Eye (tissue), 1 donor: Measurements from ENCODE around the gene KLHL4.
"Not testable (repeated sequence)": the region's sequence is repeated elsewhere in the genome, so short reads cannot be mapped to it uniquely, and the experiment has no call there.

Experiments
- DNase-seq: peaks from one replicate; pipeline ENCODE4 v3.0.0-alpha.2; 2015

KLHL4 gene

GRCh38 chrX:87517571-87518141, at the start of gene KLHL4:
Gene KLHL4, plus strand, starts transcription at chrX:87517802. Its CDS starts 92 bp downstream, at chrX:87517894.
- DNase-seq, result peak; percentile 74

DNA sequence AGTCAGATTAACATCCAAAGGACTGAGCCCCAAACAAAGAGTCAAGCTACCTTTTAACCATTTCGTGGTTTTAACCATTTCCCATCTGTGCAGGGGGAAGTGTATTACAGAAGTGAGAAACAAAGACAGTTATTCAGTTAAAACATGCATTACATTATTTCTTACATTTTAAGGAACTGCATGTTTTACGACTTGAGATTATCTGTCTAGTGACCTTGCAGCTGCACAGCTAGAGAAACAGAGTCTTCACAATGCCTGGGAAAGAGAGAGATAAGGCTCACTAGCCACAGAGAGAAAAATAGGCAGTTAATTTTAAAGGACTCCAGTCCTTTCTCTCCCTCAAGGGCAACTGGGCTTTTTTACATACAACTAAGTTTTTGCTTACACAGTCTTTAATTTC, 48.7 kb upstream of the KLHL4 start:
- DNase-seq, result no peak

- no peak for DNase-seq
Measured at GRCh38 chrX:87475793-87476192, 41.8 kb upstream of the KLHL4 start.

GRCh38 chrX:87478703-87479102, 38.9 kb upstream of the KLHL4 start:
- DNase-seq, result not testable (repeated sequence)

- no peak for DNase-seq
Measured at GRCh38 chrX:87489071-87489470, 28.5 kb upstream of the KLHL4 start.

GRCh38 chrX:87515836-87516235, 1.8 kb upstream of the KLHL4 start:
- no peak for DNase-seq

GRCh38 chrX:87516717-87517121, 883 bp upstream of the KLHL4 start:
- peak; percentile 2 for DNase-seq

- no peak for DNase-seq
Measured at GRCh38 chrX:87518504-87518903, 902 bp downstream of the KLHL4 start.

- DNase-seq, result no peak
Measured at GRCh38 chrX:87525771-87526229, 8.2 kb downstream of the KLHL4 start.

- no peak for DNase-seq
Measured at GRCh38 chrX:87526281-87526680, 8.7 kb downstream of the KLHL4 start.

GRCh38 chrX:87528487-87528886, 10.9 kb downstream of the KLHL4 start:
- DNase-seq, result no peak

DNA sequence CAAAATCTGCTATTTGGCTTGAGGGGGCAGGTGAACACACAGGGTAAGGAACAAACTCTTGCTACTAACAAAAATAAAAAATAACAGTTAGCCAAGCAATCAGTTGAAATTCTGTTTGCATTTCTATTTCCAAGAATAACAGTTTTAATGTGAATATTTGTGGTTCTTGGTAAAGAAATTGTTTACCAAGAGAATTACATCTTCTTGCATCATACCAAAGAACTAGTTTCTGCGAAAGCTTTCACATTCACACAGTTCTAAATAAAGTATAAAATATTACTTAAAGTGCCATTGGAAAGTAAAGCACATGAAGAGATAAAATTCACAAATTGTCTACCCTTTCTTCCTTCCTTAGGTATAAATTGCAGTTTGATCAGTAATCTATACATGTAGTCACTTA, 54.4 kb downstream of the KLHL4 start:
- no peak for DNase-seq

DNA sequence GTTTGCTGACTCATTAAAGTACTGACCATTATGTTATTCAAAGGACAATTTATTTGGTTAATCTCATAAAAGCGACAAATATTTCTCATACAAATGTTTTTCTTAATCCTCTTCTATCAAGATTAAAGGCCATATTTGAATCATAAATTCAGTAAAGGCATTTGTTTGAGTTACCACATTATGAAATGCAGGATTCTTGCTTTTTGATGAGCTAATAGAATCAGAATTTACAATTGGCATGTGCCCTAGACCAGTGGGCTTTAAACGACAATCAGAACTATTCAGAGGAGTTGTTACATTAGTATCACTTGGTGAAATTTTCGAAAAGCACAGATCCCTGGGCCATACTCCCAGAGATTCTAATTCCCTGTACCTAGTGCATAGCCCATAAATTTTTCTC, 55.3 kb downstream of the KLHL4 start:
- no peak for DNase-seq

DNA sequence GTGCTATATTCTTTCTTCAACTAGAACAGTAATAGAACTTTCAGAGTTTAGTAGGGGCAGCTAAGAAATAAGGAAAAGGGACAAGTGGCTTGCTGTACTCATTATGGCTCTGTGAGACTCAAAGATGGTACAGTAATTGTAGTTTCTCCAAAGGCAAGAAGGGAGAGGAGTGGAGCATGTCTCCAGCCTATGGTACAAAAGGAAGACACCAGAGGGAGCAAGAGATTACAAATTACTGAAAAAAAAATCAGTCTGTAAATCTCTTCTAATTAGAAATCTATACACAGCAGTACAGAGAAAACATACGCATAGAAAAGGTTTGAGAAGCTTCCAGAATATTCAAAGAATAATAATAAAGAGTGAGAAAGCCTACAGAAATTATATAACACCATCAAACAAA, 61.4 kb downstream of the KLHL4 start:
- DNase-seq, result no peak

DNA sequence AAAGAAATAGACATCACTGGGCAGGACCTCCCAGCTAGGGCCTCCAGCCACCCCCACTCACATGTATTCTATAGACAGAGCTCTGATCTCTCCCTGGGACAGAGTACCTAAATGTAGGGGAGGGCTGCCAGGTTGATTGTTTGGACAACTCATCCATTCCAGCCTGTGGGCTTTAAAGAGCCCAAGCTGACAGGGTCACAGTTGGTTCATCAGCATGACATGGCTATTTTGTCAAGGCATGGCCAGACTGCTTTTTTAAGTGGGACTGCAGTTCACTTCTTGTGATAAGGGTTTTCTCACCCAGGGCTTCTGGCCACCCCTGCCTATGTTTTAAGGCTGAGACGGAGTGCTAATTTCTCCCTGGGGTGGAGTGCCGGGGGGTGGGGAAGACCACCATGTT, 63.3 kb downstream of the KLHL4 start:
- DNase-seq, result no peak

DNA sequence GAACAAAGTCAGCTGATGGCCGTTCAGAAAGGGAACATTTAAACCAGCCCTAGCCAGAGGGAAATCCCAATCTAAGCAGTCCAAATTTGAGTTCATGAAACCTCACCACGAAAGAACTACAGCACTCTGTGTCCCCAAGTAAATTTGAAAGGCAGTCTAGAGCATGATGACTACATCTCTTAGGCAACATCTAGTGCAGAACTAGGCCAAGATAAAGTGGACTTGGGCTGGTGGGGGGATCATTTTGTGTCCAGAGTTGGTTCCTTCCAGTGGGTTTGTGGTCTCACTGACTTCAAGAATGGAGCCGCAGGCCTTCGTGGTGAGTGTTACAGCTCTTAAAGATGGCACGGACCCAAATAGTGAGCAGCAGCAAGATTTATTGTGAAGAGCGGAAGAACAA, 64.9 kb downstream of the KLHL4 start:
- DNase-seq, result no peak

DNA sequence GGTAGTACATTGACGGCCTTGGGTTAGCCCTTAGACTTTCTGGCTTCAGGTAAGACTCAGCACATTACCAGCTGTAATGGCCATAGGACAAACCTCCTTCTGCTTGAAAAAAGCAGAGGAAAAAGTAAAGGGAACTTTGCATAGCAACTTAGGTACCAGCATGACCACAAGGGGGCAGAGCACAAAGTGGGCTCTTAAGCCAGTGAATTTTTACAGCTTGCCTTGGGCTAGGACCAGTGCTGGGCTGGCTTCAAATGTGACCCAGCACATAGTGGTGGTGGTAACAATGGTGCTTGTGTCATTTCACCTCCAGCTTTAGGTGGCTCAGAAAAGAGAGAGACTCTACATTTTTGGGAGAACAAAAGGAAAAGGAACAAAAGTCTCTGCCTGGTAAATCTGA, 66.1 kb downstream of the KLHL4 start:
- DNase-seq, result no peak

DNA sequence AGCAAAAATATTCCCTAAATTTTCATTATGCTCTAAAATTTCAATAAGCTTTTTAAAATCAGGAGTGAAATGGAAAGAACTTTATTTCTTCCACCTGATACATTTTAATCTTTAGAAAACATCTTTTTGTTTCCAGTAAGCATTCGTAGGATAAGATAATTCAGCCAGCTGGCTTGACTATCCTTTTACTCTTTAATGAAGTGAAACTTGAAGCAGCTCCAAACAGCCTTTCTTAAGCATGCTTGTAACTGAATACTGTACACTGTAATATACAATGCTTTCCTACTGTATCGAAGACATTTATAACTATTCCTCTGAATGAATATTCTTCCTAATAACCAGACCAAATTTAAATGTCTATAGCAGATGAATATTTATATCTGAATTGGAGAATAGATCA, 98.8 kb downstream of the KLHL4 start:
- DNase-seq, result peak; percentile 1

GRCh38 chrX:87621697-87622096, 104.1 kb downstream of the KLHL4 start:
- no peak for DNase-seq

DNA sequence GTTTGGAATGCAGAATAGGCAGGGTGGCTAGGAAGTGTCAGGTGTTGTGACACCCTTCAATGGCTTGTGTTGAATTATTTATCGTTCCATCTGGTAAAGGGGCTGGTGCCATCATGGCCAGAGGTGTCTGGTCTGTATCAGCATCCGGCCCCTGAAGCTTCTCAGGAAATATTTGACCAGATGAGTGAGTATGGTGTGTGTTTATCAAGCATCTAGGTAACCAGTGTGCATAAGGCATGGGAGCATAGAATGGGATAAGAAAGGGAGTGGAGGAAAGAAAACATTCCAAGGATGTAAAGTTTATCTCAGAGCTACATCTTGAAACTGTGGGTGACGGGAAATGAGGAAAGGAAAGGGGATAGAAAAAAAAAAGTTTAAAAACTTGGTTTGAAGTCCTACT, 109.4 kb downstream of the KLHL4 start:
- no peak for DNase-seq

GRCh38 chrX:87634361-87634760, 116.8 kb downstream of the KLHL4 start:
- no peak for DNase-seq

DNA sequence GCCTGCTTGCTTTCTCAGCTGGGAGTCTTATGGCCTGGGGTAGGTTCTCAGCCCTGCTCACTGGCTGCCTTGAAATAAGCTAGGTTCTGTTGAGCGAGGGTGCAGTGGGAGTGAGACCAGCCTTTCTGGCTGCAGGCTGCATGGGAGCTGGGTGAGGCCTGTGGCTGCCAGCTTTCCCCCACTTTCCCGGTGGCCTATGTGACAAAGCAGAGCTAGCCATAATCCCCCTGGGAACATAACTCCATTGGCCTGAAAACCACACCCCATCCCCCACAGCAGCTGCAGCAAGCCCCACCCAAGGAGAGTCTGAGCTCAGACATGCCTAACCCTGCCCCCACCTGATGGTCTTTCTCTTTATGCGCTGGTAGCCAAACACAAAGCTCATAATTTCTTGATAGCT, 118.9 kb downstream of the KLHL4 start:
- no peak for DNase-seq

DNA sequence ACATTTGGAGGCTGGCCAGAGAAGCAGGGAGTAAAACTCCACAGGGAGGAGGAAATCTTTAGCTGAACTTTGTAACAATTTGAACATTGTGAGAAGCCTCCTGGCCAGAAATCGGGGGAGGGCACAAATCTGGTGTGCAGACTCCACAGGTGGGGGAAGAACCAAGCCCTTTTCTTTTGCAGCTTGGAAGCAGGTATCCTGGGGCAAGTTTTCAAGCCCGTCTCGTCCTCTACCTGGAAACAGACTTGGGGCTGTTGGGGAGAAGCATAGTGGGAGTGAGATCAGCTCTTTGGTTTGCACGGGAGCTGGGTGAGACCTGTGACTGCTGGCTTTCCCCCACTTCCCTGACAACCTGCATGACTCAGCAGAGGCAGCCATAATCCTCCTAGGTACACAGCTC, 123.8 kb downstream of the KLHL4 start:
- DNase-seq, result not testable (repeated sequence)

DNA sequence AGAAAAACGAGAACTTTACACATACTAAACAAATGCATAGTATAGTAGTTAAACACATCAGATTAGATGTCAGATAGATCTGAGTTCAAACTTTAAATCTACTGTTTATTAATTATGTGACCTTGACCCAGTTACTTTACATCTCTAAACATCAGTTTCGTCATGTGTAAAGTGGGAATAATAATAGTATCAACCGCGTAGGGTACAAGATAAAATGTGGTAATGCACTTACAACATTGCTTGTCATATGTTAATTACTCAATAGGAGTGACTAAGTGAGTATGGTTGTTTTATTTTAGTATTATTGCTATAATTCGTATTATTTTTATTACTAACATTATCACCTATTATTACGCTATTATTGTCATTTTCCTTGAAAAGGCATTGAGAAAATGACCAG, 144.2 kb downstream of the KLHL4 start:
- no peak for DNase-seq

- no peak for DNase-seq
Measured at GRCh38 chrX:87663421-87663820, 145.8 kb downstream of the KLHL4 start.

- peak; percentile 51 for DNase-seq
Measured at GRCh38 chrX:87664381-87664780, 146.8 kb downstream of the KLHL4 start.
